Left renal pelvis (tissue), 4 donors: ENCODE measurements around the gene AMBP. TPM values are rescaled to one million over a fixed set of nuclear protein-coding genes. Genes with fewer than 3 reads are reported as not detected.

Source experiments
- DNase-seq, 4 donors: peaks; one replicate each; pipeline ENCODE4 v3.0.0-alpha.2; 2013; ENCODE audit warnings: low read depth in 4 of 4, low spot score in 3 of 4
- polyA plus RNA-seq, 4 donors: library from polyadenylated mRNA; unstranded; fragments of 120-200 nt; gene quantifications; one replicate each; pipeline ENCODE4 v1.2.1, GENCODE V29; 2013; ENCODE audit not compliant: insufficient read length in 4 of 4

AMBP gene
- polyA plus RNA-seq, 4 donors, result 1.4 to 19.5 (median 2.0) TPM

DNA sequence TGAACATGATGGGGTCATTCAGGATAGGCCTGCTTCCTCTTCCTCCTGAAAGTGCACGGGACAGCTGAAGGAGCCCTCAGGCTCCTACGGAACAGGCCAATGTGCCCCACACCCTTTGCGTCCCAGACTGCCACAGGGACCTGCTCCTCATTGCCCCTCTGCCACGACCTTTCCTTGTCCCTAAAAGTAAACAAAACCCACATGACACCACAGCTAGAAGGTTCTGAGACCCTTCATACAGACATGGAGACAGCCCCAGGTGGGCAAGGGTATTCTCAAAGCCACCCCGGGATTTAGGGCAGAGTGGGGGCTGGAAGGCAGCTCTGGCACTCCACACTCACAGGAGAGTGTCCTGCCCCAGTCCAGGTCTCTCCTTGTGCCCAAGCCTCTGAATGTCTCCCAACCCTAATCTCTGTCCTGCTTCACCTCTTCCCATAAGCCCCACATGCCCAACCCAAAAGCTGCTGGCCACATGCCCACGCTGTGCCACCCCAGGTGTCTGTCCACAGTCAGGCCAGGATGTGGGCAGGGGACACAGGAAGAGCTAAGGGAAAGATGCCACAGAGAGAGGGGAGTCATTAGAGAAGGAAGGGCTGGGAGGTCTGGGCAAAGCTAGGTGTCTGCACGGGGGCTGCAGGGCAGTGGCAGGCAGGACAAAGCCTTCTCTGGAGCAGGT lies 800 bp downstream of the AMBP start:
- DNase-seq, result no peak

GRCh38 chr9:114076237-114077161 lies 1.6 kb downstream of the AMBP start:
- DNase-seq, result no peak

DNA sequence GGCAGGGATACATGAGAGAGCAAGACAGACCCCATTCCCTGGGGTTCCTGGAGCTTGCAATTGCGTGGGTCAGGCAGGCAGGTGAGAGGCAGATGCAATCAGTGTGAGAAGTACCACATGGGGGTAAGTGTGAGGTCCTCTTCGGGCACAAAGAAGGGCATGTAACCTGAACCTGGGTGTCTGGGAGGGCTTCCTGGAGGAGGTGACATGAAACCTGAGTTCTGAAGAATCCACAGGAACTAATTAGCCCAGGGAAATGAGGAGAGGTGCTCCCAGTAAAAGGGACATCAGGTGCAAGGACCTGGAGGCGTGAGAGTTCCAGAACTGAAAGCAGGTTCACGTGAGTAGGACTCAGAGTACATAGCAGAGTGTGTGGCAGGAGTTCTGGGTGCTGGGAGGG lies 2.5 kb downstream of the AMBP start:
- DNase-seq, result no peak

DNA sequence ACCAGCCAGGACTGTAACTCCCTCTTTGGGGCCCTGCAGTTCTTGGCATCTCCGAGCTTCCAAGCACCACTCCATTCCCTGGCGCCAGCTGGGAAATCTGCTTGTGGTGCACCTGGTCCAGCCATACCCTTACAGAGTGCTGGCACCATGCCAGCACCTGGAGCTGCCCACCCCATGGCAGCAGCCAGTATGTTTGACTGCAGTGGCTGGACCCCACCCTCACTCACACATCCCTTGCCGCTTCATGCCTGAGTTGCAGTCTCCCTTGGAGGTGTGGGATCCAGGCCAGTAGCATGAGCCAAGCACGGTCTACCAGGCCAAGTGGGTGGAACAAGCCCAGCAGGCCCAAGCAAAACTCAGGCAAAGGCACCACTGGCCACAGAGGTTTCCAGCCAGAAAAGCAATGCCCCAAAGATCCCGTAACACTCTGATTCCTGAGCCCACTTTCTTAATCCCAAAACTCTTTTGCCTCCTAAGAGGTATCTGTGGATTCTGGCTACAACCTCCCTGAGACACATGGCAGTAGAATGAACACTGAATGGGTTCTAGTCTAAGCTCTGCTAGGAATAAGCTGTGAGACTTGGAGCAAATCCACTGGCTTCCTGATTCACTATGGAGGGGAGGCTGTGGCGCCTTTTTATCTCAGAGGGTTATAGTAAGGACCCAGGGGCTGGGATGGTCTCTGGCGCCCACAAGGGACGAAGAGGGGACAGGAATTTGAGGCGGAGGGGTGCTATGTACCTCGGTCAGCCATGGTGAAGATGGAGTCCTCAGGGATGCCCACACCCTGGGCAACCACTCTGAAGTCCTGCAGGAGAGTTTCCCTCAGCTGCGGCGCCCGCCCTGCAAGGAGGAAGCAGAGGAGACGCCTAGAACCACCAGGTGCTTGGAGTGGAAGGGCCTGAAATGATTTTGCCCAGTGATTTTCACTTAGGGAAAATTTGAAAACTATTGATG lies 5.6 kb downstream of the AMBP start:
- DNase-seq, result no peak

- DNase-seq, result no peak
Measured at GRCh38 chr9:114071197-114071795, 6.8 kb downstream of the AMBP start.

DNA sequence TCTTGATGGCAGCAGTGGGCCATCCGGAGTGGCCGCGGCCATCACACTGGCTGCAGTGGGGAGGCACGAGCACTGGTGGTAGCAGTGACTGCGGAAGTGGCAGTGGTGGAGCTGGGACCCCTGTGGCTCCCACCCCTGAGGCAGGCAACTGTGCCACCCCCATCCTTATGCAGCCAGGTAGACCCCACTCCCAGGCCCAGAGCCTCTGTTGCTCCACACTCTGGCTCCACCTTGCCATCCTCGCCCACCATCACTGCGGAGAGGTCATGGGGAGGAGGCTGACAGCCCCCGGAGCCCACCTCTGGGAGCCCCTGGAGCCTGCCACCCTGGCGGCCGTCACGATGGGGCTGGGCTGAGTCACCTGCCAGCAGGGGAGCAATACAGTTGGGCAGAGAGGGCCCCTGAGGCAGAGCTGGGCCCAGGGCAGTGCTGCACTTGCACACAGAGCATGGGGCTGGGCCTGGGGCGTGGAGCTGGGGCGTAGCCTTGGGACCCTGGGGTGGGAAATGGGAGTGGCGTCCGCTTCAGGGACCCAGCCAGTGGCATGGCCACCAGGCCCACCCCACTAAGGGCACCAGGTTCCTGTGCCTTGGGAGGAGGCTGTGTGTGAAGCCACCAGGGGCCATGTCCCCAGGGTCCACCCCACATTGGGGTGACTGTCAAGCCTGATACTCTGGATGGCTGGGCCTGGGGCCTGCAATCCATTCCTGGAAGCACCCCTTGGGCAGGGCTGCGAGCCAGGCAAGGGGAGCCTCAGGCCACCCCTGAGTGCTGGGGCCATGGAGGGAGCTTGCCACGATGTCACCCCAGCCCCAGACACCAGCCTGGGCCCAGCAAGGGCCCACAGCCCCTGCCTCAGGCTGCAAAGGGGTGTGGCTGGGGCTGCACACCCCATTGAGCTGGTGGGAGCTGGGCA lies 7.7 kb downstream of the AMBP start:
- DNase-seq, result no peak

GRCh38 chr9:114069476-114070187 lies 8.5 kb downstream of the AMBP start:
- no peak for DNase-seq

GRCh38 chr9:114065304-114065703 lies 12.8 kb downstream of the AMBP start:
- DNase-seq, result no peak

DNA sequence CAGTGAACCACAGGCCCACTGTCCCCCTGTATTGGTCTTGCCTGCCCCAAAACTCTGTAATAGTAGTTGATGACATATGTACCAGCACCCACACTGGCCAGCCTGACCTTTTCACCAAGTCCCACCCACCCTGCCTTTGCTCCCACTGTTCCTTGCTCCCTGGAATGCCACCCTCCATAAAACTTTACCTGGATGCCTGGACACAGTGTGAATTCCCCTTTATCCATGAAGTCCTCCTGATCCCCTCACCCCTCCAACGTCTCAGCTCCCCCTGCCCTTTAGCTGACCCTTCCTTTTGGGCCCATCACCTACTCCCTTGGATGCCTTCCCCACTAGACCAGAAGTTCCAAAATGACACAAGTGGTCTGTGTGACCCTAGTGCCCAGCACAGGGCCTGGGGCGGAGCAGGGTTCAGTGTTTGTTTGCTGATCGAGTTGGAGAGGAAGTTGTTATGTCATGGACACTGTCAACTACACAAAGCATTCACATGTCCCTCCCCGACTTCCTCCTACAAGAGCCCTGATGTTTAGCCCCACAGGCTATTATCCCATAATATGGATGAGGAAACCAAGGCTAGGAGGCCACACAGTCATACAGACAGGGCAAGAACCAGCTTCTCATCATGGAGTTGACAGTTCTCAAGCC lies 16.1 kb downstream of the AMBP start:
- DNase-seq, result no peak

DNA sequence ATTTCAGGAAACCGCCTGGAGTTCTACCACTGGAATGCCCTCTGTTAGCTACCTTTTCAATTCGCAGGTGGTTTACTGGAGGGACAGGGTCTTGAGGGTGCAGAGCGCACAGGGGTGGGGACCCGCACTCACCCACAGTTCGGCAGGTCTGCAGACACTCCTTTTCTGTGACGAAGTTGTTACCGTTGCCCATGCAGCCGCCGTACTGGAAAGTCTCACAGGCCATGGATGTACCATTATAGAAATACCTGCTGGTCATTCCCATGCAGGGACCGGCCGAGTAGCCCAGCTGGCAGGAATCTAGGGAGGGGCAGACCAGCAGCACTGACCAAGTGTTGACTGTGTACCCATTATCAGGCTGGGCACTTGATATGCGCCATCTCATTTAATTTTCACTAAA lies 16.8 kb downstream of the AMBP start:
- DNase-seq, result no peak

DNA sequence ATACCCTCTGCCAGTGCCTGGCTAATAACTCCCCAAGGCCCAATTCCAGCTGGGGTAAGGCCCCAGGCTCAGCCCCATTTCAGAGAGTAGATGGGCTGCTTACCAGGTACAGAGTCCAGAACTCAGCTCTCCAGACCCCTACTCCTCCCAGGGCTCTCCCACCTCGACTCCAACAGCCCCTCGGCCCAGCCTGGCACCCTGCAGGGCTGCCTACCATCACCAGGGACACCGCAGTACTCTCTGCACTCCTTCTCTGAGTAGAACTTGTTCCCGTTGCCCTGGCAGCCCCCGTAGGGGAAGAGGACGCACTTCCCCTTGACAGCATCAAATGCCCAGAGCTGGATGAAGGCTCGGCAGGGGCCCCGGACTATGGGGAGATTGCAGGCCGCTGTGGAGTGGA lies 17.4 kb downstream of the AMBP start:
- no peak for DNase-seq

DNA sequence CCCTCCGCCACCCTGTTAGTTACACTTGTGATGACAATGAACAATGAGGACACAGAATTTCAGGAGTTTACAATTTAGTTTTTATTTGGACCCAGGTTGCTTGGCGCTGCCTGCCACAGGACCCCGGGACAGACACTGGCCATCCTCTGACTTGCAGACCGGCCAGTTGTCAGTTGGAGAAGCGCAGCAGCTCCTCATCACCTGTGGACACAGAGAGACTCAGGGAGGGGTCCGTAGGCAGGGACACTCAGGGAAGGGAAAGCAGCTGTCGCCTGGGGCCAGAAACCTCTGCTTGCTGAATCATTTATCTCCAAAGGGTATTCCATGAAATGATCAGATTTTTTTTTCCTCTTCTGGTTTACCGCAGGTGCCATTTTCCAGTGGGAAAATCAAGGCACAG lies 18.0 kb downstream of the AMBP start:
- DNase-seq, result no peak

DNA sequence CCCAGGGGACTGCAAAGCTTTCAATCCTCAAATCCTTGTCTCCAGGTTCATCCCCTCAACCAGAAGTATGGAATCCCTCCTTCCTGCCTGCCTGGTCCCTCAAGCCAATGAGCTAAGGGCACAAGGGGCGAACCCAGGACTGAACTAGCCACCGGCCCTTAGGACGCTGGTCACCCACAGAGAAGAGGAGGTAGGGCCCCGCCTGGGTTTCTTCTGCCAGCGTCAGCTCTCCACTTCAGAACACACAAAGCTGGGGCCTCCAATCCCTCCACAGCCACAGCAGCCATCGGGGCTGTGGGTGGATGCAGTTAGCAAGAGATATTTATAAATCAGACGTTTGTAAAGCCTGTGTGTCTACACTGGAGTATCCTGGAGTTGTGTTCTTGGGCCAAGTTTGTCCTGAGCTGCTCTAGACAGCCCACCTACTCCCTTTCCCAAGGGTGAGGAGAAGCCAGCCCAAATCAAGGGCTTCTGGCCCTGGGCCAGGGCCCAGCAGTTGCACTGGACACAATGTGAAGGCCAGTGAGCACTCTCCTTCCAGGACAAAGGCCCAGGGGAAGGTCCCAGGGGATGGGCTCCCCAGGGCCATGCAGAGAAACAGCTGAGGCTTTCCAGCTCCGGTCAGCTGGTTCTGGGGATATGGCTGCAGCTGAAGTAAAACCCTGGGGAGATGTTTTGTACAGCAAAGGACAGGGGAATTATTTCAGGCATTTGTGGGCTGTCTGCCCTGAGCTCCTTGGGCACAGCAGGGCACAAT lies 18.9 kb downstream of the AMBP start:
- DNase-seq, result no peak

DNA sequence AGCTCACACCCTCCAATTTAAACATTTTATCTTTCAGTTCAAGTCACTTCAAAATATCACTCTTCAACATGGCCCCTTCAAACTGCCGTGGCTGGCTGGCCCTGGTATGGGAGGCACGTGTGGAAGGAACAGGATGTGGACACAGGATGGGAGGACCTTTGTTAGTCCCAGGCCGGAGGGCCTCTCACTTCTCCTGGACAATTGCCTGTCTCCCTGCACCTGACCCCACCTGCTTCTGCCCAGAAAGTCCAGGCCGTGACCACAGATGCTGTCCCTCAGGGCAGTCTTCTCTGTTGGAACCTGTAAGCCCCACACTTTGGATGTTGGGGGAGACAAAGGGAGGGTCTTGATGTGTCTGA lies 19.4 kb downstream of the AMBP start:
- no peak for DNase-seq

- DNase-seq, result no peak
Measured at GRCh38 chr9:114057161-114057885, 20.8 kb downstream of the AMBP start.

GRCh38 chr9:114056527-114056926 lies 21.6 kb downstream of the AMBP start:
- DNase-seq, result no peak

- DNase-seq, result no peak
Measured at GRCh38 chr9:114055894-114056293, 22.2 kb downstream of the AMBP start.
